Activated T-cell treated with anti-CD3 and anti-CD28 coated beads, Interleukin-2, amount 50 U/mL, for 1 hour (primary cell): ENCODE measurements around the gene BRSK2.

ENCODE experiments used
- DNase-seq: peaks from one replicate; pipeline ENCODE4 v3.0.0-alpha.2; 2020

Gene BRSK2

GRCh38 chr11:1469911-1470680 is 80.4 kb downstream of the BRSK2 start:
- no peak for DNase-seq

- DNase-seq = no peak
Measured at GRCh38 chr11:1470681-1471611, 81.2 kb downstream of the BRSK2 start.

- no peak for DNase-seq
Measured at GRCh38 chr11:1471736-1472135, 82.0 kb downstream of the BRSK2 start.

- DNase-seq = no peak
Measured at GRCh38 chr11:1472180-1473005, 82.7 kb downstream of the BRSK2 start.

- DNase-seq = no peak
Measured at GRCh38 chr11:1473011-1473628, 83.4 kb downstream of the BRSK2 start.

GRCh38 chr11:1473786-1474185 is 84.1 kb downstream of the BRSK2 start:
- DNase-seq = no peak

GRCh38 chr11:1475841-1476240 is 86.1 kb downstream of the BRSK2 start:
- no peak for DNase-seq

GRCh38 chr11:1476940-1477736 is 87.4 kb downstream of the BRSK2 start:
- DNase-seq = no peak

- DNase-seq = no peak
Measured at GRCh38 chr11:1478011-1478410, 88.3 kb downstream of the BRSK2 start.

- DNase-seq = no peak
Measured at GRCh38 chr11:1478544-1478943, 88.8 kb downstream of the BRSK2 start.

- DNase-seq = no peak
Measured at GRCh38 chr11:1479006-1479677, 89.4 kb downstream of the BRSK2 start.

- no peak for DNase-seq
Measured at GRCh38 chr11:1479678-1480118, 90.0 kb downstream of the BRSK2 start.

- no peak for DNase-seq
Measured at GRCh38 chr11:1480191-1480554, 90.4 kb downstream of the BRSK2 start.

GRCh38 chr11:1480555-1481482 is 91.1 kb downstream of the BRSK2 start:
- no peak for DNase-seq

GRCh38 chr11:1481483-1481825 is 91.7 kb downstream of the BRSK2 start:
- DNase-seq = no peak

GRCh38 chr11:1481861-1482441 is 92.2 kb downstream of the BRSK2 start:
- no peak for DNase-seq

- DNase-seq = no peak
Measured at GRCh38 chr11:1482581-1483444, 93.1 kb downstream of the BRSK2 start.

- DNase-seq = no peak
Measured at GRCh38 chr11:1483445-1483961, 93.8 kb downstream of the BRSK2 start.
